Measurements from ENCODE around the gene RABEPK. TPM values are rescaled to one million over a fixed set of nuclear protein-coding genes. Genes with fewer than 3 reads are reported as not detected.

RABEPK gene
- total RNA-seq, 1 donor from 2014 or later = 13.1 TPM

DNA sequence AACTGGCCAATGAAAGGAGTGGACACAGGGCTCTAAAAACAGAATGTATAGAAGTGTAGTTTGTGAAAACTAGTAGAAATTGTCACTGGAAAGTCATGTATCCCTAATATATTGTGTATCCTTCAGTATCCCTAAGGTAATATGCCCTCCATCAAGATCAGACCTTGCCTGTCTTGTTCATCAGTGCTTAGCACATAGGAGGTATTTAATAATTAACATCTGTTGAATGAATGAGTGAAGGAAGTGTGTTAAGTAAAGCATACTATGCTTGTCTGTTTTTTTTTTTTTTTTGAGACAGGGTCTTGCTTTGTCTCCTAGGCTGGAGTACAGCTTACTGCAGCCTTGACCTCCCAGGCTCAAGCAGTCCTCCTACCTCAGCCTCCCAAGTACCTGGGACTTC, 77.1 kb downstream of the RABEPK start:
- Mint-ChIP-seq H3K9me3 (ENCODE audit: low read depth) (peaks cover 2% of the 10 kb centered on the region), H3K27me3 (no peaks in the 10 kb centered on the region), H3K36me3 (ENCODE audit: insufficient read depth) (peaks cover 6% of the 10 kb centered on the region), H3K4me3 (ENCODE audit: low read depth) (no peak overlapping the region), H3K4me1 (ENCODE audit: low read depth) (peaks cover 18% of the 10 kb centered on the region), H3K27ac (no peak overlapping the region)
- no peak for DNase-seq (ENCODE audit: low spot score, unreplicated experiment)
- TF ChIP-seq, protein P1, sequence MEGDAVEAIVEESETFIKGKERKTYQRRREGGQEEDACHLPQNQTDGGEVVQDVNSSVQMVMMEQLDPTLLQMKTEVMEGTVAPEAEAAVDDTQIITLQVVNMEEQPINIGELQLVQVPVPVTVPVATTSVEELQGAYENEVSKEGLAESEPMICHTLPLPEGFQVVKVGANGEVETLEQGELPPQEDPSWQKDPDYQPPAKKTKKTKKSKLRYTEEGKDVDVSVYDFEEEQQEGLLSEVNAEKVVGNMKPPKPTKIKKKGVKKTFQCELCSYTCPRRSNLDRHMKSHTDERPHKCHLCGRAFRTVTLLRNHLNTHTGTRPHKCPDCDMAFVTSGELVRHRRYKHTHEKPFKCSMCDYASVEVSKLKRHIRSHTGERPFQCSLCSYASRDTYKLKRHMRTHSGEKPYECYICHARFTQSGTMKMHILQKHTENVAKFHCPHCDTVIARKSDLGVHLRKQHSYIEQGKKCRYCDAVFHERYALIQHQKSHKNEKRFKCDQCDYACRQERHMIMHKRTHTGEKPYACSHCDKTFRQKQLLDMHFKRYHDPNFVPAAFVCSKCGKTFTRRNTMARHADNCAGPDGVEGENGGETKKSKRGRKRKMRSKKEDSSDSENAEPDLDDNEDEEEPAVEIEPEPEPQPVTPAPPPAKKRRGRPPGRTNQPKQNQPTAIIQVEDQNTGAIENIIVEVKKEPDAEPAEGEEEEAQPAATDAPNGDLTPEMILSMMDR (IDR thresholded peaks at IDR 0.05; ENCODE audit: unreplicated experiment) = no peak

DNA sequence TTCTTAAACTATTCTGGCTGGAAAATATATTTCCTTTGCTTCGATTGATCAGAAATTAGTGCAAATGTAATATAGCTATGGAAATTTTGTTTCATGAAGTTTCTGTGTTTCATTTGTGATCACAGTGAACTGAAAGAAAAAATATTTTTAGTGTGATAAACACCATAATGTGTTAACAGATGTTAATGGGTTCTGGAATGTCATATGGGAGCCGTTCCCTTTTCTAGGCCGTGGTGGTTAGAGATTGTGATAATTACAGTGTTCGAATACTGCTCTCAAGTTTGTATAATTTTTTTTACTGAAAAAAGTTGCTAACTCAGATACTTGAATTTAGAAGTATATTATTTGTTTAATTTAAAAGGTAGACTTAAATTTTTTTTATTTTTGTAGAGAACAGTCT, 80.6 kb downstream of the RABEPK start:
- Mint-ChIP-seq H3K4me3 (ENCODE audit: low read depth) (no peak overlapping the region), H3K36me3 (ENCODE audit: insufficient read depth) (peaks cover 4% of the 10 kb centered on the region), H3K9me3 (ENCODE audit: low read depth) (peaks cover 2% of the 10 kb centered on the region), H3K4me1 (ENCODE audit: low read depth) (peaks cover 5% of the 10 kb centered on the region), H3K27me3 (no peaks in the 10 kb centered on the region), H3K27ac (no peak overlapping the region)
- DNase-seq (ENCODE audit: low spot score, unreplicated experiment) = no peak
- TF ChIP-seq, protein P1 (IDR thresholded peaks at IDR 0.05; ENCODE audit: unreplicated experiment) = no peak

Other genes starting within 250 kb of the RABEPK start
- 21.2 and 23.5 TPM in 2 replicates for gene SCAI, start 57.0 kb upstream of the RABEPK start, total RNA-seq
- gene PPP6C, start 10.7 kb upstream of the RABEPK start, total RNA-seq = 29.4 and 32.5 TPM in 2 replicates
- gene HSPA5, start 40.8 kb downstream of the RABEPK start, total RNA-seq = 287 and 288 TPM in 2 replicates
- 46.0 and 49.5 TPM in 2 replicates for gene GAPVD1, start 61.3 kb downstream of the RABEPK start, total RNA-seq

Measured in progenitor cell of endocrine pancreas (in vitro differentiated cells).